Smooth muscle cell (in vitro differentiated cells): ENCODE measurements around the gene ADCK1. TPM values are rescaled to one million over a fixed set of nuclear protein-coding genes. Genes with fewer than 3 reads are reported as not detected.

Source experiments
- DNase-seq: peaks from one replicate; lab custom pipeline; 2025; ENCODE audit not compliant: unreplicated experiment; lab: John Stamatoyannopoulos, UW
- H2AFZ ChIP-seq: fragments of 200-600 bp; sonication (generic); 2 replicates; pipeline ENCODE4 v1.6.0; 2016; ENCODE audit warnings: antibody characterized with exemption, low read depth, mild to moderate bottlenecking
- H3F3A ChIP-seq: fragments of 200-600 bp; sonication (generic); 2 replicates; pipeline ENCODE4 v1.6.0; 2017; ENCODE audit warnings: antibody characterized with exemption, low read depth
- H3K27ac ChIP-seq: fragments of 200-600 bp; sonication (generic); 2 replicates; pipeline ENCODE4 v1.5.1; 2016; ENCODE audit warnings: low read depth, mild to moderate bottlenecking
- H3K27me3 ChIP-seq: fragments of 200-600 bp; sonication (generic); 2 replicates; pipeline ENCODE4 v1.6.1; 2016; ENCODE audit warnings: low read depth, mild to moderate bottlenecking
- H3K36me3 ChIP-seq: fragments of 200-600 bp; sonication (generic); 2 replicates; pipeline ENCODE4 v1.5.1; 2016; ENCODE audit warnings: low read depth
- H3K4me1 ChIP-seq: fragments of 200-600 bp; sonication (generic); 2 replicates; pipeline ENCODE4 v1.5.1; 2016; ENCODE audit warnings: low read depth
- H3K4me2 ChIP-seq: fragments of 200-600 bp; sonication (generic); 2 replicates; pipeline ENCODE4 v1.6.0; 2016; ENCODE audit warnings: mild to moderate bottlenecking
- H3K4me3 ChIP-seq: fragments of 200-600 bp; sonication (generic); 2 replicates; pipeline ENCODE4 v1.5.1; 2016; ENCODE audit warnings: mild to moderate bottlenecking
- H3K79me2 ChIP-seq: fragments of 200-600 bp; sonication (generic); 2 replicates; pipeline ENCODE4 v1.6.0; 2016; ENCODE audit warnings: low read depth, mild to moderate bottlenecking
- H3K9ac ChIP-seq: fragments of 200-600 bp; sonication (generic); 2 replicates; pipeline ENCODE4 v1.6.0; 2016; ENCODE audit warnings: low read depth
- H3K9me3 ChIP-seq: fragments of 200-600 bp; sonication (generic); replicated peaks from 2 replicates; pipeline ENCODE4 v1.5.1; 2016; ENCODE audit warnings: low read depth
- H4K20me1 ChIP-seq: fragments of 200-600 bp; sonication (generic); 2 replicates; pipeline ENCODE4 v1.6.0; 2016; ENCODE audit warnings: low read depth
- WGBS: methylation state at CpG from one replicate; pipeline ENCODE4 v1.1.7; 2016; ENCODE audit warnings: low lambda C conversion rate; 5-methylcytosine and 5-hydroxymethylcytosine counted together
- polyA plus RNA-seq: library from polyadenylated mRNA; unstranded; fragments of >200 nt; fragmentation: Nextera tagmentation; extraction: Ambion mirVana; gene quantifications from 2 replicates; pipeline ENCODE4 v1.2.1, GENCODE V29; 2016
- total RNA-seq: library from RNA; depleted of rRNA; stranded (reverse); fragments of >200 nt; gene quantifications from 2 replicates; pipeline ENCODE4 v1.2.3, GENCODE V29; 2014
- TF ChIP-seq, protein P1 (sequence below): fragments of 200-600 bp; sonication (generic); IDR thresholded peaks from 2 replicates; pipeline ENCODE4 v1.5.1; 2017; ENCODE audit warnings: borderline replicate concordance, mild to moderate bottlenecking, antibody characterized with exemption; ENCODE audit not compliant: insufficient read depth, poor library complexity, severe bottlenecking

Gene ADCK1, protein sequence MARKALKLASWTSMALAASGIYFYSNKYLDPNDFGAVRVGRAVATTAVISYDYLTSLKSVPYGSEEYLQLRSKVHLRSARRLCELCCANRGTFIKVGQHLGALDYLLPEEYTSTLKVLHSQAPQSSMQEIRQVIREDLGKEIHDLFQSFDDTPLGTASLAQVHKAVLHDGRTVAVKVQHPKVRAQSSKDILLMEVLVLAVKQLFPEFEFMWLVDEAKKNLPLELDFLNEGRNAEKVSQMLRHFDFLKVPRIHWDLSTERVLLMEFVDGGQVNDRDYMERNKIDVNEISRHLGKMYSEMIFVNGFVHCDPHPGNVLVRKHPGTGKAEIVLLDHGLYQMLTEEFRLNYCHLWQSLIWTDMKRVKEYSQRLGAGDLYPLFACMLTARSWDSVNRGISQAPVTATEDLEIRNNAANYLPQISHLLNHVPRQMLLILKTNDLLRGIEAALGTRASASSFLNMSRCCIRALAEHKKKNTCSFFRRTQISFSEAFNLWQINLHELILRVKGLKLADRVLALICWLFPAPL
- total RNA-seq (4.5 and 5.1 TPM in 2 replicates), polyA plus RNA-seq (4.2 and 7.0 TPM in 2 replicates)

DNA sequence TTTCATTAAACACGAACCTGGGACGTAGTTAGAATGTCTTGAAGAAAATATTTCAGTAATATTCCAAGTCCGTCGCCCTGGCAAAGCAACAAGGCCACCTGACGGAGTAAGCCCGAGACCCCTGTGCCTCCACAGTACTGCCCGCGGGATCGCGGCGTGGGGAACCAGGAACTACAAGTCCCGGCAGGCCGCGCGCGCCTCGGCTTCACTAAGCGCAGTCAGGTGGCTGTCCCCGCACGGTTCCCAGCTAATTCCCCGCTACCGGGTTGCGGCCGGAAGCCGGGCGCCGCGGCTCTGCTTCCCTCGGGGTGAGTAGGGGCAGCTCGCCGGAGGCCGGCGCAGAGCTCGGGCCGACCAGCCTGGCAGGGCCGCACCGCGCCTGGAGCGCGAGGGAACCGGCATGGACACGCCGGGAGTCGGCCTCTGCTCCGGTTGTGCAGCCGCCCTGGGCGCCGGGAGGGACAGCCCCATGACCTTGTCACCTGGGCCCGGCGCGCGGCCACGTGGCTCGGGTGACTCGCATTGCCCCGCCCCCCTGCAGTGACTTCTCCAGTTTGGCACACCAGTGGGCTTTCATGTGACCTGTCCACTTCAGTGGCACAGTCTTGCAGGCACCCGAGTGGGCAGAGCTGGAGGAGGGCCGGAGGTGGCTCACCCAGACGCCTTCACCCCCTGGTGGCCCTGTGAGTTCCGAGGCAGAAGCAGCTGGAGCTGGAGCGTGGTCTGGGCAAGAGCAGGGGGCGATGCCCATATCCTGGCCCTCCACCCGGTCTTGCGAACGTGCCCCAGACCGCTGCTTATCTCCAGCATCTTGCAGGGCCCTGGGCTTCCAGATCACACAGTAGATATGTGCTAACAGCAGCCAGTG, at the start of gene ADCK1:
Gene ADCK1 (plus strand): TSS at position 247 of the 868 bp plus-strand sequence. CDS start 18,870 bp downstream, outside the sequence.
- H3K4me3 ChIP-seq: peak within 1 kb of the TSS; percentile 81
- H3K4me2 ChIP-seq: peak within 1 kb of the TSS; percentile 94
- no peaks in the 10 kb centered on the region for H3K79me2 ChIP-seq
- H2AFZ ChIP-seq: peak within 1 kb of the TSS; percentile 99
- no peaks in the 10 kb centered on the region for H3K36me3 ChIP-seq
- DNase-seq: peak; percentile 85
- no peaks in the 10 kb centered on the region for H3K4me1 ChIP-seq
- no peaks in the 10 kb centered on the region for H4K20me1 ChIP-seq
- peak within 1 kb of the TSS; percentile 77 for H3K9ac ChIP-seq
- TF ChIP-seq, protein P1, sequence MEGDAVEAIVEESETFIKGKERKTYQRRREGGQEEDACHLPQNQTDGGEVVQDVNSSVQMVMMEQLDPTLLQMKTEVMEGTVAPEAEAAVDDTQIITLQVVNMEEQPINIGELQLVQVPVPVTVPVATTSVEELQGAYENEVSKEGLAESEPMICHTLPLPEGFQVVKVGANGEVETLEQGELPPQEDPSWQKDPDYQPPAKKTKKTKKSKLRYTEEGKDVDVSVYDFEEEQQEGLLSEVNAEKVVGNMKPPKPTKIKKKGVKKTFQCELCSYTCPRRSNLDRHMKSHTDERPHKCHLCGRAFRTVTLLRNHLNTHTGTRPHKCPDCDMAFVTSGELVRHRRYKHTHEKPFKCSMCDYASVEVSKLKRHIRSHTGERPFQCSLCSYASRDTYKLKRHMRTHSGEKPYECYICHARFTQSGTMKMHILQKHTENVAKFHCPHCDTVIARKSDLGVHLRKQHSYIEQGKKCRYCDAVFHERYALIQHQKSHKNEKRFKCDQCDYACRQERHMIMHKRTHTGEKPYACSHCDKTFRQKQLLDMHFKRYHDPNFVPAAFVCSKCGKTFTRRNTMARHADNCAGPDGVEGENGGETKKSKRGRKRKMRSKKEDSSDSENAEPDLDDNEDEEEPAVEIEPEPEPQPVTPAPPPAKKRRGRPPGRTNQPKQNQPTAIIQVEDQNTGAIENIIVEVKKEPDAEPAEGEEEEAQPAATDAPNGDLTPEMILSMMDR: peak; percentile 30
- no peaks in the 10 kb centered on the region for H3K27me3 ChIP-seq
- no peaks in the 10 kb centered on the region for H3K9me3 ChIP-seq
- H3F3A ChIP-seq: no peaks in the 10 kb centered on the region
- peak within 1 kb of the TSS; percentile 66 for H3K27ac ChIP-seq
- WGBS: 2% methylated on average over 65 of the region's 66 CpGs

DNA sequence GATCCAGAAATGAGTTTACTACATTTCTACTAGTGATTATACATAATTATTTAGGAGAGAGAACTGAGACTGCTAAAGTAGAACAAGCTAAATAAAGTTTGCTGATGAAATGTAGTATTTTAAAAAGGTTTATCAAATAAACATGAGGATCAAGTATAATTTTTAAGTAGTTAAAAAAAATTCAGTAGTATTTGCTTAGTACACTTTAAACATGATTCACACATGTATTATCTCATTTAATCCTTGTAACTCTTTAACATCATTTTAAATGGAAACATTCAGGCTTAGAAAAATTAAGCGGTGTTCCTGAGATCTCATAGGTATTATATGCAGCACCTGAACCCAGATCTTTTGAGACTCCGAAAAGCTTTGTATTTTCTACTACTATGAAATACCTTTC, 47.6 kb upstream of the ADCK1 start:
- no peaks in the 10 kb centered on the region for H3K27me3 ChIP-seq
- whole genome bisulfite sequencing: 100% methylated on average over 2 of the region's 2 CpGs
- no peak overlapping the region for H2AFZ ChIP-seq
- no peak overlapping the region for H3K27ac ChIP-seq
- no peaks in the 10 kb centered on the region for H3K4me1 ChIP-seq
- peaks cover 33% of the 10 kb centered on the region for H3K79me2 ChIP-seq
- H3K9me3 ChIP-seq: no peaks in the 10 kb centered on the region
- H3K9ac ChIP-seq: no peak overlapping the region
- peaks cover 59% of the 10 kb centered on the region for H4K20me1 ChIP-seq
- H3F3A ChIP-seq: no peaks in the 10 kb centered on the region
- no peak for DNase-seq
- H3K36me3 ChIP-seq: peaks cover 24% of the 10 kb centered on the region
- TF ChIP-seq, protein P1: no peak
- no peak overlapping the region for H3K4me3 ChIP-seq
- no peak overlapping the region for H3K4me2 ChIP-seq

DNA sequence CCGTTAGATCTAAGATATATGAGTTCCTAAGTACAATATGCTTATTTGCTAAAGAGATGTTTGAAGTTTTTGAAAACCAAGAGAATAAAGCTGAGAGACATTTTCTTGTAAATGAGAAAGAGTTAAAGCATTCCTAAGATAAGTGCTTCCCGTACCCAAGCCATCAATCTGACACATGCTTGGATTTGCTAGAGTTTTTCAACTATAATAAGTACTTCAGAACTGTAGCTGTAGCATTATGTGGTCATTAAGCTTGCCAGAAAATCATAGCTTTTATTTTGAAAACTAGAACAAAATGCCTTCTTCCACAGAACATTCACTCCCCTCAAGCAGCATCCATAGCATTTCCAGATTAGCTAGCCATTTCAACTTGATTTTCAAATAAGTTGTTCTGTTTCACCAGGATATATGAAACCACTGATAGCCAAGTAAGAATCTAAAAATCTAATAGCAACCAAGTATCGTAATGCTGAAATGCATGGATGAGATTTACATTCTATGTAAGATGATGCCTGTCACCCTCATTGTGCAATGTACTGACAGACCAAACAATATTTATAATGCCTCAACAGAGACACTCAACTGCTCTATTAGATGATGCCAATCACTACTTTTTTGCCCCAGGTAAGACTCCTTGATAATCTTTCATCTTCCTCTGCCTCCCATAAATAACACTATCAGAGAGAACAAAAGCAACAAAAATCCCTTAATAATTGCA, 47.0 kb upstream of the ADCK1 start:
- Histone ChIP-seq H3F3A (no peaks in the 10 kb centered on the region), H3K4me2 (no peak overlapping the region), H3K4me3 (no peak overlapping the region), H3K27me3 (no peaks in the 10 kb centered on the region), H3K27ac (no peak overlapping the region), H4K20me1 (peaks cover 64% of the 10 kb centered on the region), H2AFZ (no peak overlapping the region), H3K79me2 (peaks cover 38% of the 10 kb centered on the region), H3K9ac (no peak overlapping the region), H3K9me3 (no peaks in the 10 kb centered on the region), H3K4me1 (no peaks in the 10 kb centered on the region), H3K36me3 (peaks cover 24% of the 10 kb centered on the region)
- 73% methylated on average over 3 of the region's 3 CpGs for WGBS
- TF ChIP-seq, protein P1: no peak
- no peak for DNase-seq
